ENCODE results near the gene HPCAL1.

DNA sequence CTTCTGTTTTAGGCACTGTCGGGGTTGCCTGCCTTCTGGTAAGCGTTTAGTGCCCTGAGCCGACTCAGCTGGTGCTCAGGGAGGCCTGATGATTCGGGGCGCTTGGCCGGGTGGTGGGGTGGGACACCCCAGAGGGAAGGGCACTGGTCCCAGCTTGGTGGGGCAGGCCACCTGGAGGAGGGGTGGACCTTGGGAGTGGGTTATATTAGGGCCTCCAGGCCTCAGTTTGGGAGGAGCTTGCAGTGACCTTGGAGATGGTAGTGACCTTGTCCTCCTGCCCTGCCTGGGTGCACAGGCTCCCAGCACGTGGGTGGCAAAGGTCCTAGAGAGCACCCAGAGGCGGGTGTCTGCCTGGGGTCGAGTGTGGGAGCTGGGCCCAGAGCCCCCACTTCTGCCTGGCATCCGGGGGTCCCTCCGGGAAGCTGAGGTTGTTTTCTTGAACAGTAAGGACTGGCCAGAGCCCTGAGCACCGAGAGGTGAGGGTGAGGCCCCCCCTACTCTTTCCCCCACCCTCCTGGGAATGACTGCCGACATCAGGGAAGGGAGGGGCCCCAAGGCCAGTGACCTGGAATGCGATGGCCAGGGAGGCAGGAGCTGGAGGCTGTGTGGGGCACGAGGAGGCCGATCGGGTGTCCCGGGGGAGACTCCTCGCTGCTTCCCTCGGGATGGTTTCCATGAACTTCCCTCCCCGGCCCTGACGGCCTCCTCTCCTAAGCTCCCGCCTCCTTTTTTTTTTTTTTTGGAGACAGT, 61.3 kb downstream of the HPCAL1 start:
- TF ChIP-seq POLR2A (IDR thresholded peaks at IDR 0.05): no peak
- TF ChIP-seq, protein P1, sequence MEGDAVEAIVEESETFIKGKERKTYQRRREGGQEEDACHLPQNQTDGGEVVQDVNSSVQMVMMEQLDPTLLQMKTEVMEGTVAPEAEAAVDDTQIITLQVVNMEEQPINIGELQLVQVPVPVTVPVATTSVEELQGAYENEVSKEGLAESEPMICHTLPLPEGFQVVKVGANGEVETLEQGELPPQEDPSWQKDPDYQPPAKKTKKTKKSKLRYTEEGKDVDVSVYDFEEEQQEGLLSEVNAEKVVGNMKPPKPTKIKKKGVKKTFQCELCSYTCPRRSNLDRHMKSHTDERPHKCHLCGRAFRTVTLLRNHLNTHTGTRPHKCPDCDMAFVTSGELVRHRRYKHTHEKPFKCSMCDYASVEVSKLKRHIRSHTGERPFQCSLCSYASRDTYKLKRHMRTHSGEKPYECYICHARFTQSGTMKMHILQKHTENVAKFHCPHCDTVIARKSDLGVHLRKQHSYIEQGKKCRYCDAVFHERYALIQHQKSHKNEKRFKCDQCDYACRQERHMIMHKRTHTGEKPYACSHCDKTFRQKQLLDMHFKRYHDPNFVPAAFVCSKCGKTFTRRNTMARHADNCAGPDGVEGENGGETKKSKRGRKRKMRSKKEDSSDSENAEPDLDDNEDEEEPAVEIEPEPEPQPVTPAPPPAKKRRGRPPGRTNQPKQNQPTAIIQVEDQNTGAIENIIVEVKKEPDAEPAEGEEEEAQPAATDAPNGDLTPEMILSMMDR (IDR thresholded peaks at IDR 0.05): no peak
